ENCODE results near the gene DHX32. TPM values are rescaled to one million over a fixed set of nuclear protein-coding genes. Genes with fewer than 3 reads are reported as not detected.
A peak's percentile ranks its signal among the peaks of the same experiment; 100 is the strongest.
"Not testable (repeated sequence)": the region's sequence is repeated elsewhere in the genome, so short reads cannot be mapped to it uniquely, and the experiment has no call there.

DHX32 gene
- total RNA-seq, 2 donors from 2014 or later = 5.8 to 6.4 TPM

- H3K27me3 Mint-ChIP-seq = peaks cover 18% of the 10 kb centered on the region
- H3K4me3 Mint-ChIP-seq; ATAC-seq; DNase-seq; H3K36me3 Mint-ChIP-seq (ENCODE audit: low read depth); H3K27ac Mint-ChIP-seq; H3K9me3 ChIP-seq (ENCODE audit: control insufficient read depth, low read length, poor library complexity, severe bottlenecking); H3K4me1 Mint-ChIP-seq: not testable (repeated sequence)
These were observed 27.7 kb upstream of the DHX32 start for GRCh38 chr10:125908813-125909212.

GRCh38 chr10:125907598-125907997, 26.5 kb upstream of the DHX32 start:
- not testable (repeated sequence) for H3K9me3 ChIP-seq (ENCODE audit: control insufficient read depth, low read length, poor library complexity, severe bottlenecking); DNase-seq; H3K27ac Mint-ChIP-seq; H3K36me3 Mint-ChIP-seq (ENCODE audit: low read depth); ATAC-seq; H3K4me3 Mint-ChIP-seq; H3K4me1 Mint-ChIP-seq
- peaks cover 13% of the 10 kb centered on the region for H3K27me3 Mint-ChIP-seq

- ATAC-seq; DNase-seq; H3K27me3 Mint-ChIP-seq; H3K9me3 ChIP-seq (ENCODE audit: control insufficient read depth, low read length, poor library complexity, severe bottlenecking); H3K27ac Mint-ChIP-seq; H3K4me1 Mint-ChIP-seq; H3K36me3 Mint-ChIP-seq (ENCODE audit: low read depth); H3K4me3 Mint-ChIP-seq: not testable (repeated sequence)
These were observed 24.2 kb upstream of the DHX32 start for GRCh38 chr10:125905069-125905994.

GRCh38 chr10:125903135-125903640, 22.1 kb upstream of the DHX32 start:
- DNase-seq; H3K27me3 Mint-ChIP-seq; ATAC-seq; H3K36me3 Mint-ChIP-seq (ENCODE audit: low read depth); H3K4me1 Mint-ChIP-seq; H3K4me3 Mint-ChIP-seq; H3K9me3 ChIP-seq (ENCODE audit: control insufficient read depth, low read length, poor library complexity, severe bottlenecking); H3K27ac Mint-ChIP-seq: not testable (repeated sequence)

DNA sequence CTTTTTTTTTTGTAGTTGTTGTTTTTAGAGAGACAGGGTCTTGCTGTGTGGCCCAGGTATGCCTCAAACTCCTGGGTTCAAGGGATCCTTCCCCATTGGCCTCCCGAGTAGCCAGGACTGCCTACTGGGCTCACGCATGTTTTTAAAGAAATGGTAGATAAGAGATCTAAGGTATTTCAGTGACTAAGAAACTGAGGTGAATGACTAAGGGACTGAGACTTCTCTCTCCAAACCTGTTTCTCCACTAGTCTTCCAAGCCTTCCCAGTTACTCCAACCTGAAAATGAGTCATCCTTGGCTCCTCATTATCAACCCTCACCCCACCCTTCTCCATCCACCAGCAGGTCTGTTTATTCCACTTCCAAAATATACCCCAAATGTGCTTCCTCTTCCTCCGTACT, 19.9 kb upstream of the DHX32 start:
- ATAC-seq, DNase-seq, H3K27ac Mint-ChIP-seq: not testable (repeated sequence)

DNA sequence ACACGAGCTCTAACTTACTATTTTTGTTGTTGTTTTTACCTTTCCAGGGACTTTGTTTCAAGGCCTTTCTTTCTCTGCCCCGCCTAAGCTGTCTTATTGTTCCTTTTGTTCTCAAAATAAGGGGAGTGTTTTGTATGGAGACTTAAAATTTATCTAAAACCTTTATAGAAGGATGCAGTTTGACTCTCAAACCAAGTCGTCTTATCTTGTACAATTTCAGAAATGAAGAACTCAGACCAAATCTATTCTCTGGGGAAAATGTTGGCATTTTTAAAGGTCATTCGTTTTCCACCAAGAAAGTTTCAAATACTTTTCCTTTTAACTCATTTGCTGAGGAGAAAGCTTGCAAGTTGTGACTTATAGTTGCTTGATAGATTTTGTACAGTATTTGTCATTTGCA, 16.2 kb upstream of the DHX32 start:
- not testable (repeated sequence) for H3K27me3 Mint-ChIP-seq; H3K9me3 ChIP-seq (ENCODE audit: control insufficient read depth, low read length, poor library complexity, severe bottlenecking); DNase-seq; H3K27ac Mint-ChIP-seq; H3K36me3 Mint-ChIP-seq (ENCODE audit: low read depth); ATAC-seq
- peak overlapping the region; percentile 89 for H3K4me3 Mint-ChIP-seq
- H3K4me1 Mint-ChIP-seq = peaks cover 12% of the 10 kb centered on the region

More for the DNA sequence above, 19.9 kb upstream of the DHX32 start:
- H3K27me3 Mint-ChIP-seq; H3K9me3 ChIP-seq (ENCODE audit: control insufficient read depth, low read length, poor library complexity, severe bottlenecking); H3K4me3 Mint-ChIP-seq; H3K36me3 Mint-ChIP-seq (ENCODE audit: low read depth); H3K4me1 Mint-ChIP-seq: not testable (repeated sequence)

GRCh38 chr10:125896088-125896934, 15.2 kb upstream of the DHX32 start, which contains the start of gene FANK1:
Gene FANK1, plus strand, starts transcription at chr10:125896564. Its CDS starts 79 bp downstream, at chr10:125896643.
- Mint-ChIP-seq H3K4me3 (peak within 1 kb of the TSS; percentile 89), H3K4me1 (peaks cover 12% of the 10 kb centered on the region), H3K27ac (peak within 1 kb of the TSS; percentile 4)
- DNase-seq (peak; percentile 41 to 54 (median 53)), ATAC-seq (peak; percentile 85)
- H3K36me3 Mint-ChIP-seq (ENCODE audit: low read depth); H3K9me3 ChIP-seq (ENCODE audit: control insufficient read depth, low read length, poor library complexity, severe bottlenecking); H3K27me3 Mint-ChIP-seq: not testable (repeated sequence)

DNA sequence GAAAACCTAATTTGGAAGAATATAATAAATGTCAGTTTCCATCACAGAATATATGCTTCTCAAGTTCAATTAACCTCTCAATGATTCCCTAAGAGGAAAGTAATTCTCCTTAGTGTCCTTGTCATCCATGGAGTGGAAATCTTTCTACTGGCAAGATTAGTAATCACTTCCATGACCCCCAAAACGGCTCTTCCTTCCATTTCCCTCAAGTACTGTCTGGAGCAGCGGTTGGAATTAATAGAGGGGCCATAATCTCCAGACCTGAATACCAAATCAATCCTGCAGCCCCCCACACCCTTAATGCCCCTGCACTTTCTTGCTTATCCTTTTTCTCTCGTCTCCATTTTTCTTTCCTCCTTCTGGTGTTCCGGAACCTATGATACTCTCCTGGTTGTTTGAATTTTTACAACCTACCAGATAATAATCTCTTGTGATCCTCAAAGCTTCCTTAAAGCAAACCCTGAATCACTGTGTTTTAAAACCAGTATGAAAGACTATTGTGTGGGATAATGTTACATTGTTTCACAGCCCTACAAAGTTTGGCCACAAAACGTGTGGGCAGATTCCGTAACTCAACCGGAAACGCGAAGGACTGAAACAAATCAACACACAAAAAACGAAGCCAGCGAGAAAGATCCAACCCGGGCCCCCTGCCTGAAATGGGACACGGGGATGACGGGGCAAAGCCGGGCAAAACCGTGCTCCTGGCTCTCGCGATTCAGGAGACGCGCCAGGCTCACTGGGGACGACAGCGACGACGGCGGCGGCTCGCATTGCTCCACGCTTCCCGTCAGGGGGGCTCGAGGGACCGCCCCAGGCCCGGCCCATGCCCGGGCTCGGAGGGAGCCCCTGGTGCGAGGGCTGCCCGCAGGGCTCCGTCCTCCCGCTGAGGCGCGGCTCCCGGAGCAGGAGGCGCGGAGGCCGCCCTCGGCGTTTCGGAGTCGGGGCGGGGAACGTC, 14.3 kb upstream of the DHX32 start:
- H3K27ac Mint-ChIP-seq; H3K36me3 Mint-ChIP-seq (ENCODE audit: low read depth); H3K27me3 Mint-ChIP-seq; H3K9me3 ChIP-seq (ENCODE audit: control insufficient read depth, low read length, poor library complexity, severe bottlenecking): not testable (repeated sequence)
- peaks cover 12% of the 10 kb centered on the region for H3K4me1 Mint-ChIP-seq
- H3K4me3 Mint-ChIP-seq = peak overlapping the region; percentile 89
- ATAC-seq (peak; percentile 63), DNase-seq (peak; percentile 6 to 23 (median 20))

- ATAC-seq; H3K36me3 Mint-ChIP-seq (ENCODE audit: low read depth); H3K9me3 ChIP-seq (ENCODE audit: control insufficient read depth, low read length, poor library complexity, severe bottlenecking); DNase-seq; H3K27ac Mint-ChIP-seq; H3K4me3 Mint-ChIP-seq; H3K27me3 Mint-ChIP-seq: not testable (repeated sequence)
- peaks cover 12% of the 10 kb centered on the region for H3K4me1 Mint-ChIP-seq
These were observed 13.1 kb upstream of the DHX32 start for GRCh38 chr10:125894176-125894575.

DNA sequence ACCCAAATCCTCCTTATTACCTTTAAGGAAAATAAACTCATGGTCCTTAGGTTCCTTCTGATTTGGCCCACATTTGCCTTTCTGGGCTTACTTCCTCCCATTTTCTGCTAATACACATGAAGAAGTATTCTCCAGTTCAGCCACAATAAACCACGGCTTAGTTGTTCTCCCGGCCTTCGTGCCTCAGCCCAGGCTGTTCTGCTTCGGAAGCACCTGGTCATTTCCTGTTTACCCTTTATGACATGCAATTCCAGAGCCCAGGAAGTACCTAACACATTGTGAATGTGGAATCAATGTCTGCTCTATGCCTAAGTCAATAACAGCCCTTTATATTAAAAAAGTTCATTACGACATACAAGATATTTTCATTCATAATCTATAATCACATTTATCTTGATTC, 11.3 kb upstream of the DHX32 start:
- H3K4me3 Mint-ChIP-seq; ATAC-seq; H3K36me3 Mint-ChIP-seq (ENCODE audit: low read depth); DNase-seq; H3K27me3 Mint-ChIP-seq; H3K9me3 ChIP-seq (ENCODE audit: control insufficient read depth, low read length, poor library complexity, severe bottlenecking); H3K4me1 Mint-ChIP-seq; H3K27ac Mint-ChIP-seq: not testable (repeated sequence)

- not testable (repeated sequence) for DNase-seq; H3K4me1 Mint-ChIP-seq; H3K4me3 Mint-ChIP-seq; H3K9me3 ChIP-seq (ENCODE audit: control insufficient read depth, low read length, poor library complexity, severe bottlenecking); H3K27me3 Mint-ChIP-seq; H3K36me3 Mint-ChIP-seq (ENCODE audit: low read depth); ATAC-seq; H3K27ac Mint-ChIP-seq
These were observed 8.3 kb upstream of the DHX32 start for GRCh38 chr10:125889441-125889840.

DNA sequence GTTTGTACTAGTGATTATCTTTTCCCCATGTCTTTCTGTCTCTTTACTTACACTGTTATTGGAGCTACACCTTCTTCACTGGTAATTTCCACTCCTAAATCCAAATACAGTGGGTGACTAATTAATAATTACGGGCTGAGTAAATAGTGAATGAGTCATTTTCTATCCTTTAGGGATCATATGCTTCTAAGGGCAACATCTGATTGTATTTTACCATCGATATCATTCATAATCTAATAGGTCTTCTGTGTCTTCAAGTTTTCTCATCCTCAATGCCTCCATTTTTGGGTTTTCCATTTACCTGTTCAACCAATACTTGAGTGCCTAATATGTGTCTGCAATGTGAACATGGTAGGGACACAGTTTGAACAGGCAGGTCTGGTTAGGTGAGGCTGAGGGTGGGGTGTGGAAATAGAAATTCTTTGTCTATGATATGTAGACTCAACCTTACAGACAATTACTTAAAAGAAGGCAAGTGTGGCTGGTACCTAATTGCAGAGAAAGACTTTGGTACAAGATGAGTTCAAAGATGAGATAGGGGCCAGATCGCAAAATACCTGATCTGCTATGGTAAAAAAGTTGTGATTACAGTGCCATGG, 5.9 kb upstream of the DHX32 start:
- DNase-seq (no peak), ATAC-seq (no peak)
- Mint-ChIP-seq H3K27ac (no peak overlapping the region), H3K27me3 (no peaks in the 10 kb centered on the region), H3K4me3 (no peak overlapping the region), H3K4me1 (no peaks in the 10 kb centered on the region), H3K36me3 (ENCODE audit: low read depth) (peaks cover 2% of the 10 kb centered on the region)
- no peaks in the 10 kb centered on the region for H3K9me3 ChIP-seq (ENCODE audit: control insufficient read depth, low read length, poor library complexity, severe bottlenecking)

All from T-helper 17 cell (primary cell).